Thyroid gland (tissue), 4 donors: ENCODE measurements around the gene ZNF750. TPM values are rescaled to one million over a fixed set of nuclear protein-coding genes. Genes with fewer than 3 reads are reported as not detected.

Experiments used
- DNase-seq, 2 donors: peaks; one replicate each; pipeline ENCODE4 v3.0.0-alpha.2; 2019
- H3K27ac ChIP-seq, 3 donors: fragments of 200-600 bp; sonication (generic); 1 replicate in 2 of 3; 2 replicates in 1 of 3; pipeline ENCODE4 v1.5.1; 2016 to 2019; ENCODE audit warnings: mild to moderate bottlenecking in 1 of 3, moderate library complexity in 1 of 3
- H3K27me3 ChIP-seq: fragments of 200-600 bp; sonication (generic); one replicate; pipeline ENCODE4 v1.5.1; 2019
- H3K36me3 ChIP-seq, 2 donors: fragments of 200-600 bp; sonication (generic); one replicate each; pipeline ENCODE4 v1.5.1; 2016 to 2019
- H3K4me1 ChIP-seq, 2 donors: fragments of 200-600 bp; sonication (generic); one replicate each; pipeline ENCODE4 v1.5.1; 2017 to 2019
- H3K4me3 ChIP-seq, 3 donors: fragments of 200-600 bp; sonication (generic); replicated peaks in 1 of 3; 1 replicate in 2 of 3; 2 replicates in 1 of 3; pipeline ENCODE4 v1.5.1; 2016; ENCODE audit warnings: mild to moderate bottlenecking in 1 of 3
- H3K9me3 ChIP-seq: fragments of 200-600 bp; sonication (generic); one replicate; pipeline ENCODE4 v1.5.1; 2017
- POLR2A ChIP-seq, 2 donors: fragments of 450-650 bp; IDR thresholded peaks; one replicate each; pipeline ENCODE4 v1.6.1; 2017; ENCODE audit warnings: antibody characterized with exemption in 2 of 2, mild to moderate bottlenecking in 2 of 2, moderate library complexity in 1 of 2
- WGBS, 2 donors: methylation state at CpG; one replicate each; pipeline ENCODE4 v1.1.5; 2017; 5-methylcytosine and 5-hydroxymethylcytosine counted together
- intact Hi-C: fragments of 100-400 bp; cut with DNase I; formaldehyde crosslinking; loops from one replicate; pipeline ENCODE4 v1.15.1; 2023
- total RNA-seq, 4 donors: library from RNA; depleted of rRNA; stranded (reverse); fragments of >200 nt; gene quantifications; one replicate each; pipeline ENCODE4 v1.2.3, GENCODE V29; 2016
- TF ChIP-seq, protein P1 (sequence below), 6 experiments: fragments of 200-600 bp in 3 of 6; fragments of 450-650 bp in 3 of 6; sonication (generic) in 3 of 6; IDR thresholded peaks; one replicate each; pipeline ENCODE4 v1.5.1; 2016 to 2019; ENCODE audit warnings: antibody characterized with exemption in 6 of 6, mild to moderate bottlenecking in 2 of 6, inconsistent platforms in 1 of 6, moderate library complexity in 1 of 6

The ZNF750 gene
- total RNA-seq, 4 donors from 2014 or later = 3.0 to 6.0 (median 4.5) TPM

DNA sequence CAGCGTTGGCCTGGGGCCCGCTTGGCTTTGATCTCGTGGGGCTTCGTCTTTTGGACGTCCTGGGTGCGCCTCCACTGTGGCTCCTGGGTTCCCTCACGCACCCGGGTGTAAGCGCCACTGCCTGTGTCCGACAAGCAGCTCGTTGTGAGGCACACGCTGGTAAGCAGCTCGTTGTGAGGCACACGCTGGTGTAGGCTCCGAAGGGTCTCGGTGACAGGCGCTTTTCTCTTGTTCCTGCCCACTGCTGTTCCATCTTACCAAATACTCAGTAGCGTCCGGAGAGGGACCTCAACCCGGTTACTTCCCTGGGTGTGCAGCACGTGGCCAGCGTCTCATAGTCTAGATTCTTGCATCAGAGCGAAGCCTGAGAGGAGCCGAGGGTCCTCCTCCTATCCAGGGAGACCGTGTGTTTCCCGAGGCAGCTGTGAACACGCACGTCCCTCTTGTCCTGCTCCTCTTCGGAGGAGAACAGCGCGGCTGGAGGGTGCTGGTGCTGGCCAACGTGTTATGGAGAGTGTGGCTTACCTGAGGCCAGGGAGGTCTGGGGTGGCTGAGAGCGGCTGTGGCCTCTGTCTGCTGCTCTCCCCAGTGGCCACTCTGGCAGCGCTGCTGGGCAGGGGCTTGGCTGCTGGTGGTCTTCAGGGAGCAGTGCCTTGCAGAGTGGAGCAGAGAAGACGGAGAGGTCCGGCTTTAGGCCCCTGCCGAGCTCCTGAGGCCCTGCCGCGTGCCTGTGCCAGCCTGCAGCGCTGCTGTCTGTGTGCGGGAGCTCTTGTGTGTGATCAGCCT lies 32.1 kb upstream of the ZNF750 start:
- Histone ChIP-seq H3K27ac (peak overlapping the region in 1 of 3 donors; percentile 80), H3K27me3 (no peaks in the 10 kb centered on the region), H3K4me3 (no peak overlapping the region), H3K36me3 (peaks cover 0 to 4% of the 10 kb centered on the region in 2 donors), H3K4me1 (peaks cover 23 to 68% of the 10 kb centered on the region in 2 donors), H3K9me3 (no peaks in the 10 kb centered on the region)
- TF ChIP-seq, protein P1, sequence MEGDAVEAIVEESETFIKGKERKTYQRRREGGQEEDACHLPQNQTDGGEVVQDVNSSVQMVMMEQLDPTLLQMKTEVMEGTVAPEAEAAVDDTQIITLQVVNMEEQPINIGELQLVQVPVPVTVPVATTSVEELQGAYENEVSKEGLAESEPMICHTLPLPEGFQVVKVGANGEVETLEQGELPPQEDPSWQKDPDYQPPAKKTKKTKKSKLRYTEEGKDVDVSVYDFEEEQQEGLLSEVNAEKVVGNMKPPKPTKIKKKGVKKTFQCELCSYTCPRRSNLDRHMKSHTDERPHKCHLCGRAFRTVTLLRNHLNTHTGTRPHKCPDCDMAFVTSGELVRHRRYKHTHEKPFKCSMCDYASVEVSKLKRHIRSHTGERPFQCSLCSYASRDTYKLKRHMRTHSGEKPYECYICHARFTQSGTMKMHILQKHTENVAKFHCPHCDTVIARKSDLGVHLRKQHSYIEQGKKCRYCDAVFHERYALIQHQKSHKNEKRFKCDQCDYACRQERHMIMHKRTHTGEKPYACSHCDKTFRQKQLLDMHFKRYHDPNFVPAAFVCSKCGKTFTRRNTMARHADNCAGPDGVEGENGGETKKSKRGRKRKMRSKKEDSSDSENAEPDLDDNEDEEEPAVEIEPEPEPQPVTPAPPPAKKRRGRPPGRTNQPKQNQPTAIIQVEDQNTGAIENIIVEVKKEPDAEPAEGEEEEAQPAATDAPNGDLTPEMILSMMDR (IDR thresholded peaks at IDR 0.05) = no peak
- TF ChIP-seq POLR2A (IDR thresholded peaks at IDR 0.05) = no peak
- intact Hi-C loops = no loop called here
- WGBS, 2 donors = 84 to 86% methylated on average over 29 to 33 of the region's 41 CpGs
- DNase-seq = no peak

DNA sequence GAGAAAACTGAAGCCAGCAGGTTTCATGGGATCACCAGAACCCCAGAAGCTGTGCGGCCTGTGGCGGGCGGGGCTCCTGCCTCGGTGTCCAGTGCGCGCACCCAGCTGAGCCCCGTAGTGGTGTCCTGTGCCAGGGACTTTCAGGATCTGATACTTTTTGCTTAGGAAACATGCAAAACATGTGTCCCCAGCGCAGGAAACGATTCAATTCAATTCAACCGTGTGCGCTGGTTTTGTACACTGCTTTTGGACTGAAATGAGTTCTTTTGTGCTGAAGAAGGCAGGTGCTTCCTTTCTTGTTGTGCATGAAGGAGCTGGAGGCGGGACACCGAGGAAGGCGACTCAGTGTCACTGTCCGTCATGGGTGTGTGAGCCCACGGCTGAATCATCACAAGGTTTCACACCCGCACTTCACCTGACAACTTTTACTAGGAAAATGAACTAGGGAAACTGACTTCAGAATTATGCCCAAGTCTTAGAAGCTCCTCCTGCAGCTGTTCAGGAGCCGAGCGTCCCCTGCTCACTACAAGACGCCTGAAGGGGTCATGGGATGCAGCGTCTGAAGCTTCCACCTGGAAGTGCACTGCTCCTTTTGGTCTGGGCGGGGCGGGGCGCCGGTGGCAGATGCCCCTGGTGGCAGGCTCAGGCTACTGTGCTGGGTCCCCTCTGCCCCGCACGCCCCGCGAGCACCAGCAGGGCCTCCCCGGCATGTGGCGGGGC lies 31.4 kb upstream of the ZNF750 start:
- H3K27ac ChIP-seq = peak overlapping the region in 2 of 3 donors; percentile 37 to 80
- H3K27me3 ChIP-seq = no peaks in the 10 kb centered on the region
- intact Hi-C loops = no loop called here
- TF ChIP-seq, protein P1 (IDR thresholded peaks at IDR 0.05) = peak in 1 of 6 experiments; percentile 8
- TF ChIP-seq POLR2A (IDR thresholded peaks at IDR 0.05) = no peak
- H3K9me3 ChIP-seq = no peaks in the 10 kb centered on the region
- no peak overlapping the region for H3K4me3 ChIP-seq
- H3K36me3 ChIP-seq = peaks cover 0 to 4% of the 10 kb centered on the region in 2 donors
- 79 to 81% methylated on average over 23 to 25 of the region's 31 CpGs for WGBS, 2 donors
- peak in 1 of 2 donors; percentile 51 for DNase-seq
- peaks cover 15 to 68% of the 10 kb centered on the region in 2 donors for H3K4me1 ChIP-seq

DNA sequence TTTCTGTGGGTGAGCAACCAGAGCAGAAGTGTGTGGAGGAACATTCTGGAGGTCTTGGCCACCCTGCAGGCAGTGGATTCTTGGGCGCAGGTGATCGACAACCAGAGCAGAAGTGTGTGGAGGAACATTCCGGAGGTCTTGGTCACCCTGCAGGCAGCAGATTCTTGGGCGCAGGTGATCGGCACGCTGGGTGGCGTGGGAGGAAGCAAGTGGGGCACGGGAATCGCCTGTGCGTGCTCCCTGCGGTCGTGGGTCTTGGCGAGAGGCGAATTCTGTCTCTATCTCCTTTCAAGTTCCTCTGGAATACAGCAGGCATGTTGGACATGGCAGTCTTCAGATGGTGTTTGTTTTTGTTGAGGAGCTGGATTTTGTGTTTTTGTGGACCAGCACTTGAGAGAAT lies 30.7 kb upstream of the ZNF750 start:
- Histone ChIP-seq H3K27me3 (no peaks in the 10 kb centered on the region), H3K9me3 (no peaks in the 10 kb centered on the region), H3K4me3 (no peak overlapping the region), H3K36me3 (peaks cover 0 to 4% of the 10 kb centered on the region in 2 donors), H3K27ac (peak overlapping the region in 2 of 3 donors; percentile 37 to 80), H3K4me1 (peaks cover 11 to 67% of the 10 kb centered on the region in 2 donors)
- 88 to 92% methylated on average over 14 of the region's 14 CpGs for WGBS, 2 donors
- TF ChIP-seq, protein P1 (IDR thresholded peaks at IDR 0.05) = no peak
- no peak for TF ChIP-seq POLR2A (IDR thresholded peaks at IDR 0.05)
- no peak for DNase-seq
- intact Hi-C loops = no loop called here

DNA sequence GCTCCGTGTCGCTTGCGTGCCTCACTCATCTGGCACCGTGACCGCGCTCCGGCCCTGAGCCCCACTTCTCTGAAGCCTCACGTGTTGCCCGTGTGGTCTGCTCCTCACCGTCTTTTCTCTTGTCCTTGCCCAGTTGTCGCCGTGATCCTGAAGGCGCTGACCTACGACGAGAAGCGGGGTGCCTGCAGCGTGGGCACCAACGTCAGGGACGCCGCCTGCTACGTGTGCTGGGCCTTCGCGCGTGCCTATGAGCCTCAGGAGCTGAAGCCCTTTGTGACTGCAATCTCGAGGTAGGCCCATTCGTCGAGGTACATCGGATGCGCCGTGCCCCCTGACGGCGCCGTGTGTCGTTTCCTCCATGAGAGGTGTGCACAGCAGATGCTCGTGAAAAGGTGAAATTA lies 30.3 kb upstream of the ZNF750 start:
- Histone ChIP-seq H3K4me3 (no peak overlapping the region), H3K27ac (peak overlapping the region in 2 of 3 donors; percentile 37 to 80), H3K36me3 (peaks cover 0 to 4% of the 10 kb centered on the region in 2 donors), H3K27me3 (no peaks in the 10 kb centered on the region), H3K9me3 (no peaks in the 10 kb centered on the region), H3K4me1 (peaks cover 10 to 66% of the 10 kb centered on the region in 2 donors)
- TF ChIP-seq, protein P1 (IDR thresholded peaks at IDR 0.05) = no peak
- no peak for TF ChIP-seq POLR2A (IDR thresholded peaks at IDR 0.05)
- intact Hi-C loops = no loop called here
- 92 to 95% methylated on average over 35 of the region's 35 CpGs for WGBS, 2 donors
- DNase-seq = no peak
